MM.1S (cell line): ENCODE data around the gene PPM1B.

Experiments
- DNase-seq: peaks from one replicate; pipeline ENCODE4 v3.0.0-alpha.2; 2015
- H2AFZ ChIP-seq: fragments of 300-600 bp; sonication (generic); 2 replicates; pipeline ENCODE4 v1.6.0; 2016; ENCODE audit warnings: antibody characterized with exemption, low read length
- H3F3A ChIP-seq: fragments of 300-600 bp; sonication (generic); 2 replicates; pipeline ENCODE4 v1.6.1; 2016; ENCODE audit warnings: mild to moderate bottlenecking, antibody characterized with exemption, low read length, moderate library complexity, mixed read lengths; ENCODE audit not compliant: insufficient read depth
- H3K27ac ChIP-seq: fragments of 300-600 bp; sonication (generic); 2 replicates; pipeline ENCODE4 v1.5.1; 2016; ENCODE audit warnings: mild to moderate bottlenecking, low read length
- H3K27me3 ChIP-seq: fragments of 300-600 bp; sonication (generic); replicated peaks from 2 replicates; pipeline ENCODE4 v1.6.0; 2016; ENCODE audit warnings: low read length; ENCODE audit not compliant: insufficient read depth
- H3K36me3 ChIP-seq: fragments of 300-600 bp; sonication (generic); replicated peaks from 2 replicates; pipeline ENCODE4 v1.6.1; 2016; ENCODE audit warnings: mild to moderate bottlenecking, low read length, mixed read lengths; ENCODE audit not compliant: insufficient read depth
- H3K4me1 ChIP-seq: fragments of 300-600 bp; sonication (generic); 2 replicates; pipeline ENCODE4 v1.6.1; 2016; ENCODE audit warnings: low read length, mixed read lengths
- H3K4me2 ChIP-seq: fragments of 300-600 bp; sonication (generic); 2 replicates; pipeline ENCODE4 v1.6.0; 2016; ENCODE audit warnings: low read depth, low read length
- H3K4me3 ChIP-seq: fragments of 300-600 bp; sonication (generic); 2 replicates; pipeline ENCODE4 v1.5.1; 2016; ENCODE audit warnings: low read length, mixed read lengths
- H3K79me2 ChIP-seq: fragments of 300-600 bp; sonication (generic); 2 replicates; pipeline ENCODE4 v1.6.1; 2016; ENCODE audit warnings: mixed run types, low read length, mixed read lengths
- H3K9ac ChIP-seq: fragments of 300-600 bp; sonication (generic); 2 replicates; pipeline ENCODE4 v1.6.1; 2016; ENCODE audit warnings: low read length, mixed read lengths
- H3K9me2 ChIP-seq: fragments of 300-600 bp; sonication (generic); replicated peaks from 2 replicates; pipeline ENCODE4 v1.6.1; 2016; ENCODE audit warnings: mild to moderate bottlenecking, low read length, mixed read lengths; ENCODE audit not compliant: insufficient read depth
- H3K9me3 ChIP-seq: fragments of 300-600 bp; sonication (generic); replicated peaks from 2 replicates; pipeline ENCODE4 v1.6.1; 2016; ENCODE audit warnings: mild to moderate bottlenecking, low read length, mixed read lengths; ENCODE audit not compliant: insufficient read depth
- H4K20me1 ChIP-seq: fragments of 300-600 bp; sonication (generic); 2 replicates; pipeline ENCODE4 v1.6.1; 2016; ENCODE audit warnings: mild to moderate bottlenecking, low read length, moderate library complexity, mixed read lengths; ENCODE audit not compliant: insufficient read depth
- EZH2 ChIP-seq: fragments of 300-600 bp; sonication (generic); optimal IDR thresholded peaks from 2 replicates; pipeline ENCODE3; 2017; ENCODE audit warnings: low read depth, mild to moderate bottlenecking, antibody characterized with exemption, low read length, mixed read lengths
- EZH2phosphoT487 ChIP-seq: fragments of 300-600 bp; sonication (generic); IDR thresholded peaks from 2 replicates; pipeline ENCODE4 v1.6.1; 2018; ENCODE audit warnings: antibody characterized with exemption, low read length
- TF ChIP-seq, protein P1 (sequence below): fragments of 300-600 bp; sonication (generic); IDR thresholded peaks from 2 replicates; pipeline ENCODE4 v1.5.1; 2016; ENCODE audit warnings: antibody characterized with exemption, low read length, mixed read lengths

The PPM1B gene

DNA sequence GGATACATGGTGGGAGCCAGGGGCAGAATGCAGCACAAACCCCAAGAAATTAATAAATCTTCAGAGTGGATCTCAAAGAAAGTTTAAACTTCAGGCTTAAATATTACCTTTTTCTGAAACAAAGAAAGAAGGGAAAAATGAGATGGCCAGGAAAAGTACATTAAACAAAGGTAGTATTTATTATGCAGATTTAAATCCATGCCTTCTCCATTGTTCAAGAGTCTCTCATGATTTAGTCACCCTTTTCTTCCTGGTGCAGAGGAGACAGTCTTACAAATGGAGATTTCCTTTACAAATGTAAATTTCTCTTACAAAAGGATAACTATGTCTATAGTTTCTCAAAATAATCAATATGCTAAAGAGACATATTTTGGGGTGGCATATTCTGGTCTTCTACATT is 33.4 kb upstream of the PPM1B start:
- no peaks in the 10 kb centered on the region for H3K79me2 ChIP-seq
- H3K4me1 ChIP-seq = peaks cover 9% of the 10 kb centered on the region
- no peak for DNase-seq
- H3K4me3 ChIP-seq = no peak overlapping the region
- H3F3A ChIP-seq = no peaks in the 10 kb centered on the region
- no peaks in the 10 kb centered on the region for H4K20me1 ChIP-seq
- H3K9ac ChIP-seq = no peak overlapping the region
- no peaks in the 10 kb centered on the region for H3K9me3 ChIP-seq
- TF ChIP-seq EZH2 = no peak
- TF ChIP-seq, protein P1, sequence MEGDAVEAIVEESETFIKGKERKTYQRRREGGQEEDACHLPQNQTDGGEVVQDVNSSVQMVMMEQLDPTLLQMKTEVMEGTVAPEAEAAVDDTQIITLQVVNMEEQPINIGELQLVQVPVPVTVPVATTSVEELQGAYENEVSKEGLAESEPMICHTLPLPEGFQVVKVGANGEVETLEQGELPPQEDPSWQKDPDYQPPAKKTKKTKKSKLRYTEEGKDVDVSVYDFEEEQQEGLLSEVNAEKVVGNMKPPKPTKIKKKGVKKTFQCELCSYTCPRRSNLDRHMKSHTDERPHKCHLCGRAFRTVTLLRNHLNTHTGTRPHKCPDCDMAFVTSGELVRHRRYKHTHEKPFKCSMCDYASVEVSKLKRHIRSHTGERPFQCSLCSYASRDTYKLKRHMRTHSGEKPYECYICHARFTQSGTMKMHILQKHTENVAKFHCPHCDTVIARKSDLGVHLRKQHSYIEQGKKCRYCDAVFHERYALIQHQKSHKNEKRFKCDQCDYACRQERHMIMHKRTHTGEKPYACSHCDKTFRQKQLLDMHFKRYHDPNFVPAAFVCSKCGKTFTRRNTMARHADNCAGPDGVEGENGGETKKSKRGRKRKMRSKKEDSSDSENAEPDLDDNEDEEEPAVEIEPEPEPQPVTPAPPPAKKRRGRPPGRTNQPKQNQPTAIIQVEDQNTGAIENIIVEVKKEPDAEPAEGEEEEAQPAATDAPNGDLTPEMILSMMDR = no peak
- TF ChIP-seq EZH2phosphoT487 = no peak
- no peaks in the 10 kb centered on the region for H3K9me2 ChIP-seq
- H3K27me3 ChIP-seq = no peaks in the 10 kb centered on the region
- H2AFZ ChIP-seq = no peak overlapping the region
- H3K27ac ChIP-seq = no peak overlapping the region
- H3K4me2 ChIP-seq = no peak overlapping the region
- H3K36me3 ChIP-seq = no peaks in the 10 kb centered on the region

DNA sequence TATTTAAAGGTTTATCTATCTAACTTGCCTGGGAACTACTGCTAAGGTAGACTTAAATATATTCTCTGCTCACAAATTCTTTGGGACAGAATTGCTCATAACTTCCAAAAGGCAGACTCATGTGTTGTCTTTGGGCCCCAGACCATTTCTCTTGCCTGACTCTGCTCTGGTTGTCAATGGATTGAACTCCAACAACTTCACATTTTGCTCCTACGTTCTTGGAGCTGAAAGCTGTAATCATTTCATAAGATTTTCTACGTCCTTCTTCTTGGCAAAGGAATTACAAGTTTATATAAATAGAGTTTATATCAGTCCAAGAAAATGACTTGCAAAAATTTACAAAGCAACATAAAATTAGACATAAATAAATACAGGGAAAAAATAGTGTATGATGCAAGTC is 32.9 kb upstream of the PPM1B start:
- no peak overlapping the region for H3K27ac ChIP-seq

DNA sequence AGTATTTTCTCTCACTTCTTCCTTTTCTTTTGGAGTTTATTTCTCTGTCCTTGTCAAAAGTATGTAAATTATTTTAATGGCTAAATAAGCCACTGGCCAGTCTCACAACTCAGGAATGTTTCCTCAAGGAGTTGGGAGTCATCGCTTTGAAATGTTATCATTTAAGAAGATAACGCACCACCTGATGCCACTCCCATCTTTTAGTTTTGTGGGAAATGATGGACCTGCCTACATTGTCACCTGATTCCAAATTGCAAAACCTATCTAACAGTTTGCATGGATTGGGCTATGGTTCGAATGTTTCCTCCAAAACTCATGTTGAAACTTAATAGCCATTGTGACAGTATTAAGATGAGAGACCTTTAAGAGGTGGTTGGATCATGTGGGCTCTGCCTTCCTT is 32.4 kb upstream of the PPM1B start:
- Histone ChIP-seq H3K4me3 (no peak overlapping the region), H3F3A (no peaks in the 10 kb centered on the region), H3K27ac (no peak overlapping the region), H2AFZ (no peak overlapping the region), H3K36me3 (no peaks in the 10 kb centered on the region), H3K4me1 (no peaks in the 10 kb centered on the region), H3K79me2 (no peaks in the 10 kb centered on the region), H3K4me2 (no peak overlapping the region), H3K27me3 (no peaks in the 10 kb centered on the region), H3K9me2 (no peaks in the 10 kb centered on the region), H4K20me1 (no peaks in the 10 kb centered on the region), H3K9ac (no peak overlapping the region), H3K9me3 (no peaks in the 10 kb centered on the region)
- no peak for DNase-seq
- TF ChIP-seq EZH2 (no peak), EZH2phosphoT487 (no peak)
- TF ChIP-seq, protein P1 = no peak

More for the DNA sequence above, 32.9 kb upstream of the PPM1B start:
- Histone ChIP-seq H2AFZ (no peak overlapping the region), H3K9me2 (no peaks in the 10 kb centered on the region), H3K4me1 (peaks cover 4% of the 10 kb centered on the region; the same call in 1 of the 2 replicates), H3K4me3 (no peak overlapping the region), H3K27me3 (no peaks in the 10 kb centered on the region), H3K9me3 (no peaks in the 10 kb centered on the region), H4K20me1 (no peaks in the 10 kb centered on the region), H3K79me2 (no peaks in the 10 kb centered on the region), H3F3A (no peaks in the 10 kb centered on the region), H3K9ac (no peak overlapping the region), H3K36me3 (no peaks in the 10 kb centered on the region), H3K4me2 (no peak overlapping the region)
- no peak for DNase-seq
- no peak for TF ChIP-seq EZH2

DNA sequence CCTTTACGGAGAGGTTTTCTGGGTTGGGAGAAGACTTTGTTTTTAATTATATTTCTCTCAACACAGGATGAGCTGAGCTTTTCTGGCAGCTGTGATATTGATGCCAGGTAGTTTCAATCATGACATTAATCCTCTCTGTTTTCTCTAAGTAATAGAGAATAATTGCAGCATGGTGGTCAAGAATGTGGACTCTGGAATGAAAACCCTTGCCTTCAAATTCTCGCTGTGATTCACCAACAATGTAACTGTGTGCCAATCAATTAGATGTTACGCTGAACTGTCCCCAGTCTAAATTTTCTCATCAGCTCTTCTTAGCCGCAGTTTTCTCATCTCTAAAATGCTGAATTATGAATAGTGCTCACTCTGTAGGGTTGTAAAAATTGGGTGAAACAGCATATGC is 31.6 kb upstream of the PPM1B start:
- Histone ChIP-seq H3K79me2 (no peaks in the 10 kb centered on the region), H3K36me3 (no peaks in the 10 kb centered on the region), H3K9me3 (no peaks in the 10 kb centered on the region), H3K27me3 (no peaks in the 10 kb centered on the region), H3K4me2 (no peak overlapping the region), H3K27ac (no peak overlapping the region), H3F3A (no peaks in the 10 kb centered on the region), H2AFZ (no peak overlapping the region), H4K20me1 (no peaks in the 10 kb centered on the region), H3K4me3 (no peak overlapping the region), H3K9me2 (no peaks in the 10 kb centered on the region), H3K9ac (no peak overlapping the region), H3K4me1 (no peaks in the 10 kb centered on the region)
- DNase-seq = no peak
- TF ChIP-seq EZH2 = no peak
- TF ChIP-seq, protein P1 = no peak
- TF ChIP-seq EZH2phosphoT487 = no peak
